ENCODE data around the gene KMT2B.
"Not testable (repeated sequence)": the region's sequence is repeated elsewhere in the genome, so short reads cannot be mapped to it uniquely, and the experiment has no call there.

The KMT2B gene

GRCh38 chr19:35675589-35676140, 42.1 kb upstream of the KMT2B start:
- TF ChIP-seq SPI1 (IDR thresholded peaks at IDR 0.05; ENCODE audit: borderline replicate concordance, low read depth): no peak
- TF ChIP-seq GABPA (IDR thresholded peaks at IDR 0.05; ENCODE audit: low read depth): no peak
- no peak for TF ChIP-seq REST (IDR thresholded peaks at IDR 0.05; ENCODE audit: insufficient replicate concordance, low read depth)
- TF ChIP-seq CTCF (IDR thresholded peaks at IDR 0.05; ENCODE audit: insufficient read depth, low read length): no peak
- TF ChIP-seq POLR2AphosphoS5 (IDR thresholded peaks at IDR 0.05; ENCODE audit: low read depth): no peak
- Histone ChIP-seq H3K27ac (replicated peaks) (no peak overlapping the region), H3K4me3 (replicated peaks; ENCODE audit: insufficient read depth, low read length) (no peak overlapping the region), H3K27me3 (ENCODE audit: insufficient read depth, poor library complexity, severe bottlenecking) (peaks cover 24% of the 10 kb centered on the region)
- DNase-seq (ENCODE audit: low read depth in 1 of 2, low spot score in 1 of 2): no peak

- Histone ChIP-seq H3K27me3 (ENCODE audit: insufficient read depth, poor library complexity, severe bottlenecking) (peaks cover 4% of the 10 kb centered on the region), H3K4me3 (replicated peaks; ENCODE audit: insufficient read depth, low read length) (no peak overlapping the region), H3K27ac (replicated peaks) (no peak overlapping the region)
- DNase-seq (ENCODE audit: low read depth in 1 of 2, low spot score in 1 of 2): no peak
- no peak for TF ChIP-seq REST (IDR thresholded peaks at IDR 0.05; ENCODE audit: insufficient replicate concordance, low read depth)
- TF ChIP-seq POLR2AphosphoS5 (IDR thresholded peaks at IDR 0.05; ENCODE audit: low read depth): no peak
- no peak for TF ChIP-seq CTCF (IDR thresholded peaks at IDR 0.05; ENCODE audit: insufficient read depth, low read length)
- no peak for TF ChIP-seq SPI1 (IDR thresholded peaks at IDR 0.05; ENCODE audit: borderline replicate concordance, low read depth)
- no peak for TF ChIP-seq GABPA (IDR thresholded peaks at IDR 0.05; ENCODE audit: low read depth)
These were observed 28.0 kb upstream of the KMT2B start for GRCh38 chr19:35689836-35690235.

GRCh38 chr19:35691106-35691505, 26.7 kb upstream of the KMT2B start:
- H3K4me3 ChIP-seq (replicated peaks; ENCODE audit: insufficient read depth, low read length): not testable (repeated sequence)

GRCh38 chr19:35692010-35692409, 25.8 kb upstream of the KMT2B start:
- DNase-seq (ENCODE audit: low read depth in 1 of 2, low spot score in 1 of 2): no peak
- no peak for TF ChIP-seq GABPA (IDR thresholded peaks at IDR 0.05; ENCODE audit: low read depth)
- no peak for TF ChIP-seq CTCF (IDR thresholded peaks at IDR 0.05; ENCODE audit: insufficient read depth, low read length)
- no peak for TF ChIP-seq SPI1 (IDR thresholded peaks at IDR 0.05; ENCODE audit: borderline replicate concordance, low read depth)
- TF ChIP-seq REST (IDR thresholded peaks at IDR 0.05; ENCODE audit: insufficient replicate concordance, low read depth): no peak
- TF ChIP-seq POLR2AphosphoS5 (IDR thresholded peaks at IDR 0.05; ENCODE audit: low read depth): no peak
- Histone ChIP-seq H3K27ac (replicated peaks) (no peak overlapping the region), H3K4me3 (replicated peaks; ENCODE audit: insufficient read depth, low read length) (no peak overlapping the region), H3K27me3 (ENCODE audit: insufficient read depth, poor library complexity, severe bottlenecking) (peaks cover 4% of the 10 kb centered on the region)

More at GRCh38 chr19:35691106-35691505, 26.7 kb upstream of the KMT2B start:
- H3K27me3 ChIP-seq (ENCODE audit: insufficient read depth, poor library complexity, severe bottlenecking); DNase-seq (ENCODE audit: low read depth in 1 of 2, low spot score in 1 of 2); H3K27ac ChIP-seq (replicated peaks): not testable (repeated sequence)
